ENCODE measurements around the gene PLXNA2. TPM values are rescaled to one million over a fixed set of nuclear protein-coding genes. Genes with fewer than 3 reads are reported as not detected.

Gene PLXNA2
- total and polyA plus RNA-seq, 2 donors (not counting 1 experiment from before 2014, with no cell fraction given): 0.31 to 1.2 TPM

DNA sequence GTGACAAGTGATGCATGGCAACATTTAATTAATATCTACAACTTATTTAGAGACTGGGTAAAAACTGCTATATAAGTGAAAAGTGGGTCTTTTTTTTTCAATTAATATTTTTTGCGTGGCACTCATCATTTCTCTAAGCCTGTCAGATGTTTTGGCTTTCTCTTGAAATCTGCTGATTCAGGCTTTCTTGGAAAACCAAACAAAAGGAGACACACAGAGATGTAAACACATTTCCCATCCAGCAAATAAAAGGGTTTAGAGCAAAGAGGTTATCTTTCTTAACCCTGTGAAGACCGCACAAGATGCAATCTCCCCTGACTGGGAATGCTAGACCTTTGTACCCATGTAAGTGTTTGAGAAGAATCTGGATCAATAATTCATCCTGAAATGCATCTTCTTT, 48.7 kb upstream of the PLXNA2 start:
- no CpG with 5 or more reads among the region's 2 CpGs for WGBS (ENCODE audit: insufficient coverage)
- intact Hi-C loops (cut with micrococcal nuclease): no loop called here
- Histone ChIP-seq H3K4me3 (ENCODE audit: control extremely low read depth in 1 of 5, extremely low read depth in 1 of 5, insufficient read depth in 1 of 5, low read depth in 2 of 5, low read length in 4 of 5) (no peak overlapping the region), H3K9ac (ENCODE audit: low read length) (no peak overlapping the region), H2AFZ (ENCODE audit: insufficient read depth, low read depth, low read length, poor library complexity, severe bottlenecking) (no peak overlapping the region), H3K4me2 (replicated peaks; ENCODE audit: low read depth, low read length, poor library complexity, severe bottlenecking) (no peak overlapping the region), H3K4me1 (ENCODE audit: control insufficient read depth in 2 of 2, insufficient read depth in 2 of 2, low read length in 2 of 2) (no peaks in the 10 kb centered on the region), H3K27ac (ENCODE audit: low read length in 2 of 2) (no peak overlapping the region), H3K36me3 (replicated peaks in 1 of 2; ENCODE audit: control extremely low read depth in 1 of 2, control insufficient read depth in 1 of 2, extremely low read depth in 1 of 2, insufficient read depth in 2 of 2, low read length in 1 of 2) (no peaks in the 10 kb centered on the region), H3K9me3 (ENCODE audit: control extremely low read depth in 1 of 3, control insufficient read depth in 2 of 3, insufficient read depth in 1 of 3, low read length in 2 of 3) (no peaks in the 10 kb centered on the region), H3K79me2 (ENCODE audit: control insufficient read depth, insufficient read depth, low read length) (no peaks in the 10 kb centered on the region), H3K27me3 (replicated peaks in 1 of 4; ENCODE audit: control extremely low read depth in 1 of 4, control insufficient read depth in 3 of 4, insufficient read depth in 4 of 4, low read length in 3 of 4) (peaks cover 0 to 5% (median 3%) of the 10 kb centered on the region in 4 experiments), H4K20me1 (ENCODE audit: control insufficient read depth, insufficient read depth, low read length, poor library complexity, severe bottlenecking) (no peaks in the 10 kb centered on the region)
- POLR2A ChIA-PET: no interaction called here
- Mint-ChIP-seq H3K27ac (no peak overlapping the region), H3K4me3 (no peak overlapping the region), H3K4me1 (no peaks in the 10 kb centered on the region), H3K27me3 (peaks cover 30% of the 10 kb centered on the region), H3K9me3 (ENCODE audit: insufficient read depth) (no peaks in the 10 kb centered on the region)
- CTCF ChIA-PET: no interaction called here
- DNase-seq: no peak
- no peak for TF ChIP-seq EZH2 (IDR thresholded peaks at IDR 0.05; ENCODE audit: borderline replicate concordance, insufficient read depth, low read depth, low read length, poor library complexity, severe bottlenecking)
- TF ChIP-seq, protein P1, sequence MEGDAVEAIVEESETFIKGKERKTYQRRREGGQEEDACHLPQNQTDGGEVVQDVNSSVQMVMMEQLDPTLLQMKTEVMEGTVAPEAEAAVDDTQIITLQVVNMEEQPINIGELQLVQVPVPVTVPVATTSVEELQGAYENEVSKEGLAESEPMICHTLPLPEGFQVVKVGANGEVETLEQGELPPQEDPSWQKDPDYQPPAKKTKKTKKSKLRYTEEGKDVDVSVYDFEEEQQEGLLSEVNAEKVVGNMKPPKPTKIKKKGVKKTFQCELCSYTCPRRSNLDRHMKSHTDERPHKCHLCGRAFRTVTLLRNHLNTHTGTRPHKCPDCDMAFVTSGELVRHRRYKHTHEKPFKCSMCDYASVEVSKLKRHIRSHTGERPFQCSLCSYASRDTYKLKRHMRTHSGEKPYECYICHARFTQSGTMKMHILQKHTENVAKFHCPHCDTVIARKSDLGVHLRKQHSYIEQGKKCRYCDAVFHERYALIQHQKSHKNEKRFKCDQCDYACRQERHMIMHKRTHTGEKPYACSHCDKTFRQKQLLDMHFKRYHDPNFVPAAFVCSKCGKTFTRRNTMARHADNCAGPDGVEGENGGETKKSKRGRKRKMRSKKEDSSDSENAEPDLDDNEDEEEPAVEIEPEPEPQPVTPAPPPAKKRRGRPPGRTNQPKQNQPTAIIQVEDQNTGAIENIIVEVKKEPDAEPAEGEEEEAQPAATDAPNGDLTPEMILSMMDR (IDR thresholded peaks at IDR 0.05): no peak
- ATAC-seq (ENCODE audit: low read depth): no peak

DNA sequence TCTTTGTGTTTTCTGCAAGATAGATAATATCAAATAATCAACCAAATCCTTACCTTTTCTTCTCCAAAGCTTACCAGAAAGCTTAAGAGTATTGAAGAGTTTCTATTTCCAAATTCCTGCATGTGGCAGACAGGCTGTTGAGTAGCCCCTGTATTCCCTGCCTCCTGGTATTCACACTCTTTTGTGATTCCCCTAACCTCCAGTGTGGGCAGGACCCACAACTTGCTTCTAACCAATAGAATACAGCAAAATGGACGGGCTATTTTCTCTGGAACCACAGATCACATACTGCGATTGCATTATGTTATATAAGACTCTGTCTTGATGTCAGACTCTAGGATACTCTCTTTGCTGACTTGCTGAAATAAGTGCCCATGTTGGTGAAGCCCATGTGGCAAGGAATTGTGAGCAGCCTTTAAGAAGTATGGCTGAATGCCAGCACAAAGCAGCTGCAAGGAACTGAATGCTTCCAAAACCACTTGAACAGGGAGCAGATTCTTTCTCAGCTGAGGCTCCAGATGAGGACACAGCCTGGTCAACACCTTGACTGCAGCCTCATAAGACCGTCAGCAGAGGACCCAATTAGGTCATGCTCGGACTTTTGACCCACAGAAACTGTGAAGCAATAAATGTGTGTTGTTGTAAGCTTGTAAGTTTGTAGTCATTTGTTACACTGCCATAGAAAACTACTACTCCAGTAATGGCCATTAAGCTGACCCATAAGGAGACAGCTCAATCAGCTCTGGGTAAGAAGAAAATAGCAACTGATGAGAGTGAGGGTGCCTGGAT, 47.9 kb upstream of the PLXNA2 start:
- Histone ChIP-seq H3K79me2 (ENCODE audit: control insufficient read depth, insufficient read depth, low read length) (no peaks in the 10 kb centered on the region), H3K4me2 (replicated peaks; ENCODE audit: low read depth, low read length, poor library complexity, severe bottlenecking) (no peak overlapping the region), H3K4me3 (ENCODE audit: control extremely low read depth in 1 of 5, extremely low read depth in 1 of 5, insufficient read depth in 1 of 5, low read depth in 2 of 5, low read length in 4 of 5) (no peak overlapping the region), H3K27me3 (replicated peaks in 1 of 4; ENCODE audit: control extremely low read depth in 1 of 4, control insufficient read depth in 3 of 4, insufficient read depth in 4 of 4, low read length in 3 of 4) (peaks cover 0 to 5% (median 3%) of the 10 kb centered on the region in 4 experiments), H2AFZ (ENCODE audit: insufficient read depth, low read depth, low read length, poor library complexity, severe bottlenecking) (no peak overlapping the region), H4K20me1 (ENCODE audit: control insufficient read depth, insufficient read depth, low read length, poor library complexity, severe bottlenecking) (no peaks in the 10 kb centered on the region), H3K4me1 (ENCODE audit: control insufficient read depth in 2 of 2, insufficient read depth in 2 of 2, low read length in 2 of 2) (no peaks in the 10 kb centered on the region), H3K36me3 (replicated peaks in 1 of 2; ENCODE audit: control extremely low read depth in 1 of 2, control insufficient read depth in 1 of 2, extremely low read depth in 1 of 2, insufficient read depth in 2 of 2, low read length in 1 of 2) (no peaks in the 10 kb centered on the region), H3K27ac (ENCODE audit: low read length in 2 of 2) (no peak overlapping the region), H3K9ac (ENCODE audit: low read length) (no peak overlapping the region), H3K9me3 (ENCODE audit: control extremely low read depth in 1 of 3, control insufficient read depth in 2 of 3, insufficient read depth in 1 of 3, low read length in 2 of 3) (no peaks in the 10 kb centered on the region)
- H3K27me3 Mint-ChIP-seq: peaks cover 24% of the 10 kb centered on the region
- DNase-seq (no peak), ATAC-seq (ENCODE audit: low read depth) (no peak)
- no peak overlapping the region for H3K4me3 Mint-ChIP-seq
- intact Hi-C loops (cut with micrococcal nuclease): no loop called here
- no peak for TF ChIP-seq EZH2 (IDR thresholded peaks at IDR 0.05; ENCODE audit: borderline replicate concordance, insufficient read depth, low read depth, low read length, poor library complexity, severe bottlenecking)
- TF ChIP-seq, protein P1 (IDR thresholded peaks at IDR 0.05): no peak
- CTCF ChIA-PET: no interaction called here
- POLR2A ChIA-PET: no interaction called here
- no CpG with 5 or more reads among the region's 4 CpGs for WGBS (ENCODE audit: insufficient coverage)
- no peak overlapping the region for H3K27ac Mint-ChIP-seq
- no peaks in the 10 kb centered on the region for H3K4me1 Mint-ChIP-seq
- H3K9me3 Mint-ChIP-seq (ENCODE audit: insufficient read depth): no peaks in the 10 kb centered on the region
